HUES6 (cell line): Measurements from ENCODE around the gene PLSCR2.
"Not testable (repeated sequence)": the region's sequence is repeated elsewhere in the genome, so short reads cannot be mapped to it uniquely, and the experiment has no call there.

Experiments used
- H3K27ac ChIP-seq: 2 replicates; pipeline ENCODE4 v1.7.0; 2013; ENCODE audit warnings: low read depth, mild to moderate bottlenecking, low read length, inconsistent platforms
- H3K27me3 ChIP-seq: 2 replicates; pipeline ENCODE4 v1.6.1; 2013; ENCODE audit warnings: low read length; ENCODE audit not compliant: control insufficient read depth, insufficient read depth
- H3K36me3 ChIP-seq: 2 replicates; pipeline ENCODE4 v1.6.1; 2013; ENCODE audit warnings: low read length; ENCODE audit not compliant: control insufficient read depth, insufficient read depth
- H3K4me1 ChIP-seq: 2 replicates; pipeline ENCODE4 v1.6.1; 2013; ENCODE audit warnings: low read length; ENCODE audit not compliant: control insufficient read depth, insufficient read depth
- H3K4me3 ChIP-seq: 2 replicates; pipeline ENCODE4 v1.5.1; 2013; ENCODE audit warnings: low read depth, low read length
- H3K9ac ChIP-seq: one replicate; pipeline ENCODE4 v1.6.1; 2013; ENCODE audit warnings: mild to moderate bottlenecking, low read length
- H3K9me3 ChIP-seq: 2 replicates; pipeline ENCODE4 v1.6.1; 2013; ENCODE audit warnings: low read depth, low read length; ENCODE audit not compliant: control insufficient read depth, insufficient read depth

Gene PLSCR2

GRCh38 chr3:146454796-146455195 lies 14.6 kb downstream of the PLSCR2 start:
- H3K4me1 ChIP-seq: no peaks in the 10 kb centered on the region
- no peaks in the 10 kb centered on the region for H3K9me3 ChIP-seq

GRCh38 chr3:146449613-146450012 lies 19.7 kb downstream of the PLSCR2 start:
- Histone ChIP-seq H3K36me3 (no peaks in the 10 kb centered on the region), H3K4me3 (no peak overlapping the region), H3K27me3 (no peaks in the 10 kb centered on the region), H3K9me3 (no peaks in the 10 kb centered on the region), H3K27ac (no peak overlapping the region), H3K9ac (no peak overlapping the region), H3K4me1 (no peaks in the 10 kb centered on the region)

More at GRCh38 chr3:146454796-146455195, 14.6 kb downstream of the PLSCR2 start:
- no peaks in the 10 kb centered on the region for H3K27me3 ChIP-seq
- no peak overlapping the region for H3K4me3 ChIP-seq
- no peak overlapping the region for H3K9ac ChIP-seq
- no peaks in the 10 kb centered on the region for H3K36me3 ChIP-seq
- no peak overlapping the region for H3K27ac ChIP-seq

- H3K36me3 ChIP-seq: no peaks in the 10 kb centered on the region
Measured at GRCh38 chr3:146449076-146449475, 20.3 kb downstream of the PLSCR2 start.

GRCh38 chr3:146446026-146446425 lies 23.3 kb downstream of the PLSCR2 start:
- no peak overlapping the region for H3K9ac ChIP-seq
- H3K27me3 ChIP-seq: no peaks in the 10 kb centered on the region
- H3K4me1 ChIP-seq: no peaks in the 10 kb centered on the region
- no peaks in the 10 kb centered on the region for H3K36me3 ChIP-seq
- H3K9me3 ChIP-seq: no peaks in the 10 kb centered on the region
- H3K27ac ChIP-seq: no peak overlapping the region
- no peak overlapping the region for H3K4me3 ChIP-seq

More at GRCh38 chr3:146449076-146449475, 20.3 kb downstream of the PLSCR2 start:
- Histone ChIP-seq H3K9ac (no peak overlapping the region), H3K27ac (no peak overlapping the region), H3K27me3 (no peaks in the 10 kb centered on the region), H3K4me1 (no peaks in the 10 kb centered on the region), H3K4me3 (no peak overlapping the region), H3K9me3 (no peaks in the 10 kb centered on the region)

- H3K27me3 ChIP-seq, H3K9ac ChIP-seq, H3K4me3 ChIP-seq, H3K27ac ChIP-seq, H3K9me3 ChIP-seq, H3K36me3 ChIP-seq, H3K4me1 ChIP-seq: not testable (repeated sequence)
Measured at GRCh38 chr3:146440310-146440709, 29.1 kb downstream of the PLSCR2 start.

GRCh38 chr3:146432066-146432465 lies 37.3 kb downstream of the PLSCR2 start:
- H3K9me3 ChIP-seq: peaks cover 22% of the 10 kb centered on the region; the same call in 1 of the 2 replicates
- no peak overlapping the region for H3K9ac ChIP-seq
- no peaks in the 10 kb centered on the region for H3K36me3 ChIP-seq
- no peak overlapping the region for H3K4me3 ChIP-seq
- no peaks in the 10 kb centered on the region for H3K27me3 ChIP-seq
- H3K27ac ChIP-seq: no peak overlapping the region
- H3K4me1 ChIP-seq: no peaks in the 10 kb centered on the region

- peaks cover 22% of the 10 kb centered on the region; the same call in 1 of the 2 replicates for H3K9me3 ChIP-seq
- no peaks in the 10 kb centered on the region for H3K27me3 ChIP-seq
- no peaks in the 10 kb centered on the region for H3K4me1 ChIP-seq
- H3K4me3 ChIP-seq: no peak overlapping the region
- no peak overlapping the region for H3K9ac ChIP-seq
- no peak overlapping the region for H3K27ac ChIP-seq
- no peaks in the 10 kb centered on the region for H3K36me3 ChIP-seq
Measured at GRCh38 chr3:146431240-146431639, 38.1 kb downstream of the PLSCR2 start.

- H3K9ac ChIP-seq: no peak overlapping the region
- no peaks in the 10 kb centered on the region for H3K36me3 ChIP-seq
- no peak overlapping the region for H3K4me3 ChIP-seq
- H3K9me3 ChIP-seq: peaks cover 12% of the 10 kb centered on the region; the same call in 1 of the 2 replicates
- no peak overlapping the region for H3K27ac ChIP-seq
- H3K27me3 ChIP-seq: no peaks in the 10 kb centered on the region
- no peaks in the 10 kb centered on the region for H3K4me1 ChIP-seq
Measured at GRCh38 chr3:146425341-146425740, 44.0 kb downstream of the PLSCR2 start.

- Histone ChIP-seq H3K4me3 (no peak overlapping the region), H3K9ac (no peak overlapping the region), H3K36me3 (no peaks in the 10 kb centered on the region), H3K27ac (no peak overlapping the region), H3K4me1 (no peaks in the 10 kb centered on the region), H3K27me3 (no peaks in the 10 kb centered on the region), H3K9me3 (no peaks in the 10 kb centered on the region)
Measured at GRCh38 chr3:146421819-146422759, 47.3 kb downstream of the PLSCR2 start.

- Histone ChIP-seq H3K36me3 (no peaks in the 10 kb centered on the region), H3K27ac (no peak overlapping the region), H3K27me3 (no peaks in the 10 kb centered on the region), H3K4me3 (no peak overlapping the region), H3K9me3 (peaks cover 16% of the 10 kb centered on the region), H3K4me1 (no peaks in the 10 kb centered on the region), H3K9ac (no peak overlapping the region)
Measured at GRCh38 chr3:146416366-146416765, 53.0 kb downstream of the PLSCR2 start.

GRCh38 chr3:146414010-146414409 lies 55.4 kb downstream of the PLSCR2 start:
- H3K27me3 ChIP-seq: no peaks in the 10 kb centered on the region
- no peaks in the 10 kb centered on the region for H3K4me1 ChIP-seq
- H3K27ac ChIP-seq: no peak overlapping the region
- H3K9me3 ChIP-seq: peaks cover 16% of the 10 kb centered on the region
- H3K4me3 ChIP-seq: no peak overlapping the region
- no peak overlapping the region for H3K9ac ChIP-seq
- no peaks in the 10 kb centered on the region for H3K36me3 ChIP-seq
